CD4-positive, alpha-beta T cell (primary cell): ENCODE data around the gene LRP1B. TPM values are rescaled to one million over a fixed set of nuclear protein-coding genes. Genes with fewer than 3 reads are reported as not detected.

Experiments used
- ATAC-seq: fragments of 200-7000 bp; cut with Tn5 transposase; one replicate; pipeline ENCODE4 v1.10.0; 2022; ENCODE audit warnings: mild to moderate bottlenecking; ENCODE audit not compliant: poor library complexity
- CTCF ChIA-PET: fragments of 350-600 bp; sonication (Branson Sonifier 250); formaldehyde crosslinking; loops from one replicate; lab custom pipeline; 2021; ENCODE audit warnings: antibody characterized with exemption, inconsistent platforms; lab: Charles Lee
- POLR2A ChIA-PET: fragments of 350-600 bp; sonication (Branson Sonifier 250); formaldehyde crosslinking; loops from one replicate; lab custom pipeline; 2021; ENCODE audit warnings: antibody characterized with exemption, inconsistent platforms; lab: Charles Lee
- DNase-seq, 14 experiments: peaks; one replicate each; pipeline ENCODE4 v3.0.0-alpha.2; 2013 to 2020; ENCODE audit warnings: mixed read lengths in 2 of 14
- H3K27ac ChIP-seq, 2 donors: one replicate each; pipeline versions ENCODE4 v1.5.1 to v1.7.0; 2013; ENCODE audit warnings: low read length in 2 of 2, low read depth in 1 of 2, mild to moderate bottlenecking in 1 of 2
- H3K27me3 ChIP-seq, 2 experiments: 1 replicate in 1 of 2; 2 replicates in 1 of 2; pipeline versions ENCODE4 v1.6.1 to v1.7.0; 2013; ENCODE audit warnings: low read length in 2 of 2, control low read depth in 1 of 2, mild to moderate bottlenecking in 1 of 2, moderate library complexity in 1 of 2; ENCODE audit not compliant: insufficient read depth in 2 of 2, control insufficient read depth in 1 of 2
- H3K36me3 ChIP-seq: one replicate; pipeline ENCODE4 v1.6.1; 2013; ENCODE audit warnings: low read length, control low read depth; ENCODE audit not compliant: insufficient read depth
- H3K4me1 ChIP-seq: one replicate; pipeline ENCODE4 v1.6.1; 2013; ENCODE audit warnings: low read length, control low read depth; ENCODE audit not compliant: insufficient read depth
- H3K4me3 ChIP-seq: one replicate; pipeline ENCODE4 v1.5.1; 2013; ENCODE audit warnings: mild to moderate bottlenecking, low read length, moderate library complexity
- H3K9me3 ChIP-seq, 2 experiments: 1 replicate in 1 of 2; 2 replicates in 1 of 2; pipeline versions ENCODE4 v1.6.1 to v1.7.0; 2013; ENCODE audit warnings: low read length in 2 of 2, mild to moderate bottlenecking in 2 of 2, control low read depth in 1 of 2, moderate library complexity in 1 of 2; ENCODE audit not compliant: control insufficient read depth in 1 of 2, insufficient read depth in 1 of 2
- H3K27ac Mint-ChIP-seq: one replicate; pipeline ENCODE4 v1.8.0; 2020; ENCODE audit warnings: mixed read lengths
- H3K27me3 Mint-ChIP-seq: one replicate; pipeline ENCODE4 v1.8.0; 2021; ENCODE audit warnings: mixed read lengths
- H3K36me3 Mint-ChIP-seq: one replicate; pipeline ENCODE4 v1.8.0; 2021; ENCODE audit warnings: low read depth, mixed read lengths
- H3K4me1 Mint-ChIP-seq: one replicate; pipeline ENCODE4 v1.8.0; 2021; ENCODE audit warnings: low read depth, mixed read lengths
- H3K4me3 Mint-ChIP-seq: one replicate; pipeline ENCODE4 v1.8.0; 2020; ENCODE audit warnings: mild to moderate bottlenecking, mixed read lengths
- H3K9me3 Mint-ChIP-seq: one replicate; pipeline ENCODE4 v1.8.0; 2020; ENCODE audit warnings: mixed read lengths
- intact Hi-C, 2 experiments: fragments of 100-400 bp; cut with DNase I in 1 of 2; cut with micrococcal nuclease in 1 of 2; formaldehyde crosslinking; loops; one replicate each; pipeline versions ENCODE4 v1.15.1 to v1.9.0; 2023 to 2025; cut with DNase I, micrococcal nuclease
- total RNA-seq, 174 experiments: library from RNA in 2 of 174; stranded (reverse) in 2 of 174; gene quantifications; one replicate each; pipeline ENCODE4 v1.2.3 and lab custom pipeline; 2021 to 2026
- TF ChIP-seq, protein P1 (sequence below): fragments of 200-600 bp; IDR thresholded peaks from one replicate; pipeline ENCODE4 v1.8.0; 2022; ENCODE audit warnings: antibody characterized with exemption, mild to moderate bottlenecking

Gene LRP1B
- total RNA-seq, 2 experiments from 2014 or later, result not detected

- intact Hi-C loops, result no loop called here
- Histone ChIP-seq H3K27me3 (no peaks in the 10 kb centered on the region), H3K4me1 (no peaks in the 10 kb centered on the region), H3K4me3 (no peak overlapping the region), H3K9me3 (peaks cover 0 to 4% of the 10 kb centered on the region in 2 experiments), H3K27ac (no peak overlapping the region), H3K36me3 (no peaks in the 10 kb centered on the region)
- Mint-ChIP-seq H3K27me3 (no peaks in the 10 kb centered on the region), H3K9me3 (peaks cover 10% of the 10 kb centered on the region), H3K4me3 (no peak overlapping the region), H3K4me1 (no peaks in the 10 kb centered on the region), H3K27ac (no peak overlapping the region), H3K36me3 (no peaks in the 10 kb centered on the region)
- TF ChIP-seq, protein P1, sequence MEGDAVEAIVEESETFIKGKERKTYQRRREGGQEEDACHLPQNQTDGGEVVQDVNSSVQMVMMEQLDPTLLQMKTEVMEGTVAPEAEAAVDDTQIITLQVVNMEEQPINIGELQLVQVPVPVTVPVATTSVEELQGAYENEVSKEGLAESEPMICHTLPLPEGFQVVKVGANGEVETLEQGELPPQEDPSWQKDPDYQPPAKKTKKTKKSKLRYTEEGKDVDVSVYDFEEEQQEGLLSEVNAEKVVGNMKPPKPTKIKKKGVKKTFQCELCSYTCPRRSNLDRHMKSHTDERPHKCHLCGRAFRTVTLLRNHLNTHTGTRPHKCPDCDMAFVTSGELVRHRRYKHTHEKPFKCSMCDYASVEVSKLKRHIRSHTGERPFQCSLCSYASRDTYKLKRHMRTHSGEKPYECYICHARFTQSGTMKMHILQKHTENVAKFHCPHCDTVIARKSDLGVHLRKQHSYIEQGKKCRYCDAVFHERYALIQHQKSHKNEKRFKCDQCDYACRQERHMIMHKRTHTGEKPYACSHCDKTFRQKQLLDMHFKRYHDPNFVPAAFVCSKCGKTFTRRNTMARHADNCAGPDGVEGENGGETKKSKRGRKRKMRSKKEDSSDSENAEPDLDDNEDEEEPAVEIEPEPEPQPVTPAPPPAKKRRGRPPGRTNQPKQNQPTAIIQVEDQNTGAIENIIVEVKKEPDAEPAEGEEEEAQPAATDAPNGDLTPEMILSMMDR, result no peak
- DNase-seq, result no peak
- POLR2A ChIA-PET, result no interaction called here
- ATAC-seq, result no peak
- CTCF ChIA-PET, result no interaction called here
Measured at GRCh38 chr2:140863713-140864112, 1267.1 kb downstream of the LRP1B start.

DNA sequence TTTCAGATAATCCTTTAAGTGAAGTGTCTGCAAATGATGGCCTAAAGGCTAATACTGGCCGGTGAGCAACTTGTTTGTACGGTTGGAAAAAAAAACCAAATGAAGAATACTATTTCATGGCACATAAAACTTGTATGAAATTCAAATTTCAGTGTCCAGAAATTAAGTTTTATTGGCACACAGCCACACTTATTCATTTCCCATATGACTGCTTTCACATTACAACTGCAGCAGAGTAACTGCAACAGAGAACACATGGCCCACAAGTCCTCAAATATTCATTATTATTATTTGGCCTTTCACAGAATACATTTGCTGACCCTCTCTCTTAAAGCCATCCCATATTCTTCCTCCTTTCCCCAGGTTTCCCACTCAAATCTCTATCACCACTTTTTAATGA lies 1268.6 kb downstream of the LRP1B start:
- H3K27me3 Mint-ChIP-seq, result no peaks in the 10 kb centered on the region
- no peaks in the 10 kb centered on the region for H3K4me1 Mint-ChIP-seq
- ATAC-seq (no peak), DNase-seq (no peak)
- H3K4me3 Mint-ChIP-seq, result no peak overlapping the region
- POLR2A ChIA-PET, result no interaction called here
- Histone ChIP-seq H3K27ac (no peak overlapping the region), H3K4me3 (no peak overlapping the region), H3K27me3 (no peaks in the 10 kb centered on the region), H3K36me3 (no peaks in the 10 kb centered on the region), H3K9me3 (peaks cover 0 to 4% of the 10 kb centered on the region in 2 experiments), H3K4me1 (no peaks in the 10 kb centered on the region)
- CTCF ChIA-PET, result no interaction called here
- peaks cover 13% of the 10 kb centered on the region for H3K9me3 Mint-ChIP-seq
- intact Hi-C loops, result no loop called here
- TF ChIP-seq, protein P1, result no peak
- no peaks in the 10 kb centered on the region for H3K36me3 Mint-ChIP-seq
- H3K27ac Mint-ChIP-seq, result no peak overlapping the region

GRCh38 chr2:140861666-140862065 lies 1269.2 kb downstream of the LRP1B start:
- no peaks in the 10 kb centered on the region for H3K27me3 ChIP-seq
- H3K27ac ChIP-seq, result no peak overlapping the region
- no peak overlapping the region for H3K4me3 ChIP-seq
- Mint-ChIP-seq H3K36me3 (no peaks in the 10 kb centered on the region), H3K4me1 (no peaks in the 10 kb centered on the region), H3K27me3 (no peaks in the 10 kb centered on the region), H3K27ac (no peak overlapping the region), H3K9me3 (peaks cover 10% of the 10 kb centered on the region), H3K4me3 (no peak overlapping the region)
- TF ChIP-seq, protein P1, result no peak
- ChIA-PET CTCF (no interaction called here), POLR2A (no interaction called here)
- no peaks in the 10 kb centered on the region for H3K36me3 ChIP-seq
- DNase-seq (no peak), ATAC-seq (no peak)
- intact Hi-C loops, result no loop called here
- H3K4me1 ChIP-seq, result no peaks in the 10 kb centered on the region
- peaks cover 0 to 4% of the 10 kb centered on the region in 2 experiments for H3K9me3 ChIP-seq
